Chondrocyte (in vitro differentiated cells): ENCODE data around the gene UQCC2. TPM values are rescaled to one million over a fixed set of nuclear protein-coding genes. Genes with fewer than 3 reads are reported as not detected.

Source experiments
- DNase-seq: peaks from one replicate; pipeline ENCODE4 v3.0.0; 2021; ENCODE audit warnings: mixed read lengths, low spot score
- H3K27ac Mint-ChIP-seq: one replicate; pipeline ENCODE4 v1.8.0; 2021; ENCODE audit warnings: mild to moderate bottlenecking, moderate library complexity, mixed read lengths; ENCODE audit not compliant: unreplicated experiment
- H3K27me3 Mint-ChIP-seq: 2 replicates; pipeline ENCODE4 v1.8.0; 2021; ENCODE audit warnings: low read depth, mixed read lengths
- H3K36me3 Mint-ChIP-seq: 2 replicates; pipeline ENCODE4 v1.8.0; 2021; ENCODE audit warnings: low read depth, mixed read lengths
- H3K4me1 Mint-ChIP-seq: 2 replicates; pipeline ENCODE4 v1.8.0; 2021; ENCODE audit warnings: low read depth, mild to moderate bottlenecking, mixed read lengths
- H3K4me3 Mint-ChIP-seq: one replicate; pipeline ENCODE4 v1.8.0; 2021; ENCODE audit warnings: mild to moderate bottlenecking, moderate library complexity, mixed read lengths; ENCODE audit not compliant: unreplicated experiment
- H3K9me3 Mint-ChIP-seq: 2 replicates; pipeline ENCODE4 v1.8.0; 2021; ENCODE audit warnings: low read depth, mixed read lengths
- total RNA-seq: library from RNA; stranded (reverse); gene quantifications from 3 replicates; pipeline ENCODE4 v1.2.1, GENCODE V29; 2021
- TF ChIP-seq, protein P1 (sequence below): fragments of 200-600 bp; sonication (generic); IDR thresholded peaks from 2 replicates; pipeline ENCODE4 v1.5.0; 2021; ENCODE audit warnings: antibody characterized with exemption, mild to moderate bottlenecking, moderate library complexity

The UQCC2 gene
- total RNA-seq, 1 donor from 2014 or later = 64.5 TPM

DNA sequence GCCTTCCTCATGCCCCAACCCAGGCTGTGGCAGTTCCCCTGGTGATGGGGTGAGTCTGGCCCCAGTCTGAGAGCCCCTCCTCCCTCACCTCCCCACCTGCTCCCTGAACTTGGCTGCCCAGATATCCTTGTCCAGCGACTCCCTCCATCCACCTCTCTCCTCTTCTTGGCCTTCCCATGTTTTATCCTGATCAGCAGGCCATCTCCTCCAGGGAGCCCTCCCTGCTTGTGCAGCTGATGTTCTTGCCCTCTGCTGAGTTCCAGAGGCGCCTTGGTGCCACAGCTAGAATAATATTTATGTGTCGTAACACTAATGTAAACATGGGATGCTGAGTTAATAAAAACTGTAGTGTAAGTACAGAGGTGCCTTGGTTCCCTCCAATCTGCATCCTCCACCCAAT, 45.6 kb upstream of the UQCC2 start:
- DNase-seq = no peak
- no peaks in the 10 kb centered on the region for H3K9me3 Mint-ChIP-seq
- no peak overlapping the region for H3K4me3 Mint-ChIP-seq
- H3K27me3 Mint-ChIP-seq = no peaks in the 10 kb centered on the region
- H3K27ac Mint-ChIP-seq = no peak overlapping the region
- TF ChIP-seq, protein P1, sequence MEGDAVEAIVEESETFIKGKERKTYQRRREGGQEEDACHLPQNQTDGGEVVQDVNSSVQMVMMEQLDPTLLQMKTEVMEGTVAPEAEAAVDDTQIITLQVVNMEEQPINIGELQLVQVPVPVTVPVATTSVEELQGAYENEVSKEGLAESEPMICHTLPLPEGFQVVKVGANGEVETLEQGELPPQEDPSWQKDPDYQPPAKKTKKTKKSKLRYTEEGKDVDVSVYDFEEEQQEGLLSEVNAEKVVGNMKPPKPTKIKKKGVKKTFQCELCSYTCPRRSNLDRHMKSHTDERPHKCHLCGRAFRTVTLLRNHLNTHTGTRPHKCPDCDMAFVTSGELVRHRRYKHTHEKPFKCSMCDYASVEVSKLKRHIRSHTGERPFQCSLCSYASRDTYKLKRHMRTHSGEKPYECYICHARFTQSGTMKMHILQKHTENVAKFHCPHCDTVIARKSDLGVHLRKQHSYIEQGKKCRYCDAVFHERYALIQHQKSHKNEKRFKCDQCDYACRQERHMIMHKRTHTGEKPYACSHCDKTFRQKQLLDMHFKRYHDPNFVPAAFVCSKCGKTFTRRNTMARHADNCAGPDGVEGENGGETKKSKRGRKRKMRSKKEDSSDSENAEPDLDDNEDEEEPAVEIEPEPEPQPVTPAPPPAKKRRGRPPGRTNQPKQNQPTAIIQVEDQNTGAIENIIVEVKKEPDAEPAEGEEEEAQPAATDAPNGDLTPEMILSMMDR = no peak
- peaks cover 18% of the 10 kb centered on the region for H3K4me1 Mint-ChIP-seq
- no peaks in the 10 kb centered on the region for H3K36me3 Mint-ChIP-seq

DNA sequence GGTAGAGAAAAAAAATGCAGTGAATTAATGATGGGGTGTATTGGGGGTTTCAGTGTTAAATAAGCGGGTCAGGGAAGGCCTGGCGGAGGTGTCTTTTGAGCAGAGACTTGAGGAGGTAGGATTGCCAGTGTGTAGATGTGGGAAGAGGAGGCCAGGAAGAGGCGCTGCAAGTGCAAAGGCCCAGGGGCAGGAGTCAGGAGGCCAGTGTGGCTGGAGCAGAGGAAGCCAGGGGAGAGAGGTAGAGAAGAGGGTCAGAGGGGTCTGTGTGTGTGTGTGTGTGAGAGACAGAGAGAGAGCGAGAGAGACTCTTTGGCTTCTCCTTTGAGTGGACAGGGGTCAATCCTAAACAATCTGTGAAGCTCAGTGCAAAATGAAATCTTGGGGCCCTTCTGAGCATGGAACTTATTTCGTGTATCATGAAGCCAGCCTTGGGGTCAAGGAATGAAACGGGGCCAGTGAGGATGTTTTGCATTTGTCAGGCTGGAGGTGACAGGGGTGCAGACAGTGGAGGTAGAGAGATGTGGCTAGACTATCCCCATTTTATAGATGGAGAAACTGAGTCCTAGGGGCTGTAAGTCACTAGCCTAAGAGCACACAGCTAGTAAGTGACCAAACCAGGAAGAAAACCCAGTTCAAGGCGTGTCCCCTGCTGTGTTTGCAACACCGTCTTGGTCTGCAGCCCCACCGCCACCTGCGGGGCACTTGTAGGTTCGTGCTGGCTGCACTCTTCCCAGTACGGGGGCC, 44.9 kb upstream of the UQCC2 start:
- Mint-ChIP-seq H3K27me3 (no peaks in the 10 kb centered on the region), H3K27ac (no peak overlapping the region), H3K9me3 (no peaks in the 10 kb centered on the region), H3K36me3 (no peaks in the 10 kb centered on the region), H3K4me3 (no peak overlapping the region), H3K4me1 (peaks cover 17% of the 10 kb centered on the region)
- TF ChIP-seq, protein P1 = no peak
- no peak for DNase-seq

DNA sequence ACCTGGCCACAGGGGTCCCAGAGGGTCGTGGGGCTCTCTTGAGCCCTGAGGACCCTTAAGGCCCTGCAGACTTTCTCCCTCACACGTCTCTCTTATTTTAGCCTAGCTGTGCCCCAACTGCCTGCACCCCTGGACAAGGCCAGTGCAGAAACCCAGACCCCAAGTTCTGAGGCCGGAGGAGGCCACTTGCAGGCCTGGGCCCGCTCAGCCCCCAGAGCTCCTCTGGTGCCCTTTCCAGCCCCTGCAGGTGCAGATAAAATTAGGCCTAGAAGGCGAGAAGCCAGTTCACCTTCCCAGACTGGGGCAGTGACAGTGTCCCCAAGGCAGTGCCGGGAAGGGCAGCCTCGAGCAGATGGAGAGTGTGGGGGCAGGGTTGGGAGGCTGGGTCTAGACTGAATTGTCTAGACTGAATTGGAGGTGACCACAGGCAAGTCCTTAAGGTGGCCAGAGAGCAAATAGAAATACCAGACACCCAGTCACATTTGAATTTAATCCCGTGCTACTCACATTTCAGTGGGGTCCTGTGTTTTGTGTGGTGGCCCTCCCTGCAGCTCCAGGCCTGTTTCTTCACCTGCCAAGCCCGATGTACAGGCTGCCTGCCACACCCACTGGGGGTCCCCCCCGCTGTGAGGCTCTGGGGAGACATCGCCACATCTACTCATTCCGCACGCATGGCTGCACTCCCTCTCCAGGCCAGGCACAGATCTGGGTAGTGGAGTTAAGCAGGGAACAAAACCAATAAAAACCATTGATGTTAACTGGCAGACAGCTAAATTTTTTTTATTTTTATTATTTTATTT, 43.8 kb upstream of the UQCC2 start:
- H3K27me3 Mint-ChIP-seq = no peaks in the 10 kb centered on the region
- H3K9me3 Mint-ChIP-seq = no peaks in the 10 kb centered on the region
- no peak overlapping the region for H3K27ac Mint-ChIP-seq
- no peaks in the 10 kb centered on the region for H3K36me3 Mint-ChIP-seq
- no peak overlapping the region for H3K4me3 Mint-ChIP-seq
- H3K4me1 Mint-ChIP-seq = peaks cover 9% of the 10 kb centered on the region
- TF ChIP-seq, protein P1 = no peak
- no peak for DNase-seq

DNA sequence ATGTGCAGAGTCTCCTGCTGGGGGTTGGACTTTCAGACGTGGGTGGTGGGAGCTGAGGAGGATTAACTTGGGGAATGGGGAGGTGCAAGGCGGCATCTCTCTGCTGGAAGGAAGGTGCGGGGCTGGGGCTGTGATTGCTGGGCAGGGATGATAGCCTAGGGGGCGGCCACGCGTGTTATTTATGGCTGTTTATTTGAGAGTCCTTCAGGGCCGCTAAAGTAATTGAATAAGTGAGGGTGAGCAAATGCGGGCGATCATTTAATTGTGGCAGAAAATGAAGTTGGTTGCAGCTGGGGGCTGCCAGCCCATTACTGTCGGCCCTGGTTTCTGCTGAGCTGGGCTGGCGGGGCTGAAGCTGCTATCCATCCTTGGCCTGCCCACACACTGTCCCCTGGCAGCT, 42.7 kb upstream of the UQCC2 start:
- Mint-ChIP-seq H3K27me3 (no peaks in the 10 kb centered on the region), H3K9me3 (no peaks in the 10 kb centered on the region), H3K27ac (no peak overlapping the region), H3K36me3 (no peaks in the 10 kb centered on the region), H3K4me3 (no peak overlapping the region), H3K4me1 (peaks cover 8% of the 10 kb centered on the region)
- no peak for DNase-seq
- TF ChIP-seq, protein P1 = no peak

DNA sequence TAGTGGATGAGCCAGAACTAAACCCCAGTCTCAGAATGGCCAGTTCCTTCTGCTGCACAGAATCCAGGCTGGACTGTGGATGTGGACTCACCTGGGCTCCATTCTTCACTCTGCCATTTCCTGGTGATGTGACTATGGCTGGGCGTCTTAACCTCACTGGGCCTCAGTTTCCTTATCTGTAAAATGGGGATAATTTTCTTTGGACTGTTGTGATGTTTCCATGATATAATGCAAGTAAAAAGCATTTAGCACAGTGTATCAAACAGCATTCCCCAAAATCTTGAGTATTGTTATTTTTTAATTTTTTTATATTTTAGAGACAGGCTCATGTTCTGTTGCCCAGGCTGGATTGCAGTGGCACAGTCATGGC, 41.1 kb upstream of the UQCC2 start:
- H3K4me1 Mint-ChIP-seq = peaks cover 7% of the 10 kb centered on the region
- no peaks in the 10 kb centered on the region for H3K9me3 Mint-ChIP-seq
- DNase-seq = no peak
- H3K27ac Mint-ChIP-seq = no peak overlapping the region
- H3K36me3 Mint-ChIP-seq = no peaks in the 10 kb centered on the region
- no peaks in the 10 kb centered on the region for H3K27me3 Mint-ChIP-seq
- H3K4me3 Mint-ChIP-seq = no peak overlapping the region
- TF ChIP-seq, protein P1 = no peak
